Non-pigmented ciliary epithelial cell (primary cell): ENCODE measurements around the gene TMEM271.

Experiments used
- DNase-seq: peaks from one replicate; pipeline ENCODE4 v3.0.0-alpha.2; 2010; ENCODE audit warnings: low read depth

TMEM271 gene

DNA sequence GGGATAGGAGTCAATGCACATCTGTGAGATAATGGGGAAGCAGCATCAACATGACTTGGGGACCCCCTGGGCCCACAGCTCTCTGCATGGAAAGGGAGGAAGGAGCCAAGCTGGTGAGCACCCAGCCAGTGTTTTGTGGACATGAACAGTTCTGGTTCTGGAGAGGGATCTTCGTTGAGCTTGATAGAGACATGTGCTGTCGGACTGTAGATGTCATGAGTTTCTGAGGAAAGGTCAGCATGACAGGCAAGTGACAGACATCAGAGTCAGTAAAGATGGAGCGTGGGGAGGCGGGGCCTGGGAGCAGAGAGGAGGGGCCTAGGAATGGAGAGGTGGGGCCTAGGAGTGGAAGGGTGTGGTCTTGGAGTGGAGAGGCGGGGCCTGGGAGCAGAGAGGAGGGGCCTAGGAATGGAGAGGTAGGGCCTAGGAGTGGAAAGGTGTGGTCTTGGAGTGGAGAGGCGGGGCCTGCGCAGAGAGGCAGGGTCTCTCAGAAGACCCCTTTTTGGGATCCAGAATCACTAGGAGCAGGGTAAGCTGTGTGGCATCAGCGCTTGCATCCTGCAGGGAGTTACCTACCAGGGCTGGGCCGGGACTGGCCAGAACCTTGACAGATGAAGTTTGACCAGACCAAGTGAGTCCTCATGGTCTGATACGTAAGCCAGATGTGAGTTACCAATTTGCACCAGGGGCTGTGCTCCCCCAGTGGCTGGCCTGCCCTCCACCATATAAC is 43.3 kb downstream of the TMEM271 start:
- DNase-seq = no peak

DNA sequence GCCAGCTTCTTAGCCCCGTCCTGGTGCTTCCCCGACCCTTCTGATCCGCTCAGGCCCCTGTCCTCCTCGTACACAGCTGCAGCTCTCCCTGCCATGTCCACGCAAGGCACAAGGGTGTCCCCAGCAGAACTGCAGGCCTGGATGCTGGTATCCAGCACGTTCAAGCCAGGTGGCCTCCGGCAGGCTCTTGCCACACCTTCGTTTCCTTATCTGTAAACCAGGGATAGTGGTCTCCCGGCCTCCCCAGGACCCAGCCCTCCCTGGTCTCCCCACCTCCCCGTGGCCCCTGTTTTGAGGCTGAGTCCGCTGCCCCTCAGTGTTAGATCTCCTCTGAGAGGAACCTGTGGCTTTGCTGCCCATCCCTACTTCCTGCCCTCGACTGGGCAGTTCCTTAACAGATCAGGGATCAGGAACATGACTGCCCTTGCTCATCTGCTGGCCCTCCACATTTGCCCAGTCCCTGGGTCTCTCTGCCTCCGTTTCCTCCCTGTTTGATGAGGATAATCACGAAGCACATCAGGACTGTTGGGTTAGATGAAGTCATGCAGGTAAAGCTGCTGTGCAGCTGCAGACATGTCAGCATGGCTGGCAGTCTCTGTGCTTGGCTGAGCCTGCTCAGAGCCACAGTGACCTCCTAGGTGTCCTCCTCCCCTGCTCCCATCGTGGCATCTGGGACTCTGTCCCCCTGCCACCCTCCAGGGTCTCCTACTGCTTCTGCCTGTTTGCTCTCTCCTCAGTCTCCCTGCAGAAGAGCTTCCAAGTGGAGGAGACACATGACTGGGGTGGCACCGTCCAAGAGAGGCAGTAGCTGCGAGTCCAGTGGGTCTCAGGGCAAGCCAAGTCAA is 44.2 kb downstream of the TMEM271 start:
- no peak for DNase-seq

DNA sequence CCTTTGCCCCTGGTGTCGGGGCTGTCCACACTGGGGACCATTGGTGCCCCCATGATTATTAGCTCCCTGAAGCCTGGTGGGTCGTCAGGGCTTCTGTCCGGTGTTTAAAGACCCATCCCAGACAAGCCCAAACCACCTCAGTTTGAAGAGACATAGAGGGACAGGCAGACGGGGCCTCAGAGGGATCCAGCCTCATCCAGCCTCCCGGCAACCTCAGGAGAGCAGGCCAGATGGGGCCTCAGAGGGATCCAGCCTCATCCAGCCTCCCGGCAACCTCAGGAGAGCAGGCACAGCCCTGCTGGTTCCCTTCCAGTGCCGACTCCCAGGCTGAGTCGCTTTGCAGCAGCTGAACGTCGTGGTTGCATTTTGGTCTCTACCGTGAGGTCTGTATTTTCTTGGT is 45.0 kb downstream of the TMEM271 start:
- no peak for DNase-seq

DNA sequence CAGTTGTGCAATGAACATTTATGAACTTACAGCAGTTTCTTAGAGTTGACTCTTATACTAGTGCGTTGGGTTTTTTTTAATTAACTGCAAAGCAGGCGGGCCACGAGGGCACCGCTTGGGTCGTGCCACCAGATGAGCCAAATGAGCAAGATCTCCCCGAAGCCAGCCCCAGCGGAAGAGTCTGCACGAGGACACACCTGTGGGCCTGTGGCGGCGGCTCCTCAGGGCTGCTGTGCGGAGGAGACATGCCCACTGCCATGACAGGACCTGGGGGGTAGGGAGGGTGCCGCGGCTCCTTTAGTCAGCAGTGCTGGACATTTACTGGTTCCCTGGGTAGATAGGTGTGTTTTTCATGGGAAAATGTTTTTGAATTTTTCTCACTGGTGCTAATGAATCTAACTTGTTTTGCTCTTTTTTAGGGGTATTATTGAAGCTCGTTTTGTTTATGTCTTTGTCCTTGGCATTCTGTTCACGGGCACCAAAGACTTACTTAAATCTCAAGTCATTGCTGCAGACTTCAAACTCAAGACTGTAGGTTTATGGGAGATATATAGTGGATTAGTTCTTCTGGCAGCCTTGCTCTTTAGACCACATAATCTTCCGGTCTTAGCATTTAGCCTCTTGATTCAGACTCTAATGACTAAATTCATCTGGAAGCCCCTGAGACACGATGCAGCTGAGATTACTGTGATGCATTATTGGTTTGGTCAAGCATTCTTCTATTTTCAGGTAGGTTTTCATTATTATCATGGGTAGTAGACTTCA is 45.9 kb downstream of the TMEM271 start:
- DNase-seq = no peak

DNA sequence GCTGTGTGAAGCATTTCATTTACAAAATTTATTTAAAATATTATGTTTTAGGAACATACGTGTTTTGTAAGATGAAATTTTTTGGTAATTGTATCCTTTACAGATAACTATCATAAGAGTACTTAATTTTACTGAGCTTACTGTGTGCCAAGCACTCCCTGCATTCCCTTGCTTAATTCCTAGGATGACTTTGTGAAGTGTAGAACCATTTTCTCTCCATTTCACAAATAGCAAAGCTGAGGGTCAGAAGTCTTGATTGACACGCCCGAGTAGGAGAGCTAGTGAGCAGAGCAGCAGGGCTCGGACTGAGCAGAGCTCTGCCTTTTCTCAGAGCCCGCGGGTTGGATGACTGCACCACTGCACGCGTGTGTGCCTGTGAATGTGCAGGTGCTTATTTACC is 46.5 kb downstream of the TMEM271 start:
- DNase-seq = no peak

DNA sequence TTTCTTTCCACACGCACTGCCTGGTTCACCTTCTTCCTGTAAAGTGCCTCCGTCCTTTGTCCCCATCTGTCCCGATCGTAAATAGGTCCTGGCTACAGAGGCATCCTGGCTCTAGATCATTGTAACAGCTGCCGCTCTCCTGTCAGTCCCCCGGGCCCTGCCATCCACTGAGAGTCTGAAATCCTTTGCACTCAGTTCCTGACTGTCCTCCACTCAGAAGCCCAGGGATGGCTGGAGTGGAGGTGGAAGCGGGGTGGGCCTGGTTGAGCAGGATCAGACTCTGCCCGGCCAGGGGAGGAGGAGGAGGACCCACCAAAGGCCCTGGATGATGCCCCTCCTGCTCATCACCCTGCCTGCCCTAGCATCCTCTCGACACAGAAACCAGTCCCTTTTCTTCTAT is 47.3 kb downstream of the TMEM271 start:
- no peak for DNase-seq

DNA sequence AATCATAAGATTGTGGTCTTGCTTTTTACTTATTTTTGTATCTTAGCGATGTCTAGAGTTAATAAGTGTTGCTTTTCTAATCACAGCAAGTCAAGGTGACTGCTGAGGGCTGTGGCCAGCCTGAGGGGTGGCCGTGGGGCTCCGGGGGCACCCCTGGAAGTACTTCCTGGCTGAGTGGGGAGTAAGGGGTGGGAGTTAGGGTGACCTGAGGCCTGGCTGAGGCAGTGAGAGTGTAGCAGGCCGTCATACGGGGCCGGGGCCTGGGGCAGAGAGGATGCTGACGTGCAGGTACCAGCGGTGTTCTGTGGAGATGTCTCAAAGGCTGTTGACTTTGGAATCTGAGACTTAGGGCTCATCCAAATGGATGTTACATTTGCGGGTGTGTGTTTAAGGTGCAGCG is 47.8 kb downstream of the TMEM271 start:
- DNase-seq = no peak

DNA sequence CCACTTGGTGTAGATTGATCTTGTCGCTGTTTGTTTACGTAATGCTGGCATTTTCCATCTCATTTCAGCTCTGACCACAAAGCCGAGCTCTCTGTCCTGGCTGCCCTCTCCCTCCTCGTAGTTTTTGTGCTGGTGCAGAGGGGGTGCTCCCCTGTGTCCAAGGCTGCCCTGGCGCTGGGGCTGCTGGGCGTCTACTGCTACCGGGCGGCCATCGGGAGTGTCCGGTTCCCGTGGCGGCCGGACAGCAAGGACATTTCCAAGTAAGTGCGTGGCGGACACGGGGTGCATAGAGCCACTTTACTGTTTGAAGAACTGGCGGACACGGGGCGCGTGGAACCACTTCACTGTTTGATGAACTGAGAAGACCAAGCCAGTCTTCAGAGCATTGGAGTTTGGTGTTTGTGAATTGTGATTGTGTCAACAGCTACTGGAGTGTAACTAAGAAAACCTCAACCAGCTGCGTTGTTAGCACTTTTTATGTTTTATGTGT is 49.1 kb downstream of the TMEM271 start:
- no peak for DNase-seq

DNA sequence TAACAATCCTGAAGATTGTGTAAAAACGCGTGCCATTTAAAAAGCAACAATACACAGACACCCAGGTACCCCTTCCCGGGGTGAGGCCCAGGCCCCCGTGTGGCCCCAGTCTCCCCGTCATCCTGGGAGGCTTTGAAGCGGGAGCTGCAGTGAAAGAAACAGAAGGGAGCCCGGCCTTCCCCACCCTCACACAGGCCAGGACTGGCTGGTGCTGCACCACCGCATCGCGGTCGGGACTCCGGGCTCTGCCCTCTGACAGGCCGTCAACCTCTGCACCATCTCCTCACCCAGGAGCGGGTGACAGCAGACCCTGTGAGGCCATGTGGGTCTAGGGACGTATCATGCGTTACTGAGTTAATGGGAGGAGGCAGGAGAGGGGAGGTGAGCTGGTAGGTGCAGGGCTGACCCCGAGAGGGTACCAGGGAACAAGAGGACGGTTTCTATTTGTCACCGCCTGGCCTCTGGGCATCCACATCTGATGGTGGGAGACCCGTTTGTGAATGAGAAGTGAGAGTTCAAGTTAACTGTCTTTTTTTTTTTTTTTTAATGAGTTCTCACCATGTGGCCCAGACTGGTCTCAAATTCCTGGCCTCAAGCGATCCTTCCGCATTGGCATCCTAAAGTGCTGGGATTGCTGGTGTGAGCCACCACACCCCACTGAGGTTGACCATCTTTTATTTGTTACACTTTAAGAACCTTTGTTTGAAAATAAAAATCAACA is 49.7 kb downstream of the TMEM271 start:
- DNase-seq = no peak

DNA sequence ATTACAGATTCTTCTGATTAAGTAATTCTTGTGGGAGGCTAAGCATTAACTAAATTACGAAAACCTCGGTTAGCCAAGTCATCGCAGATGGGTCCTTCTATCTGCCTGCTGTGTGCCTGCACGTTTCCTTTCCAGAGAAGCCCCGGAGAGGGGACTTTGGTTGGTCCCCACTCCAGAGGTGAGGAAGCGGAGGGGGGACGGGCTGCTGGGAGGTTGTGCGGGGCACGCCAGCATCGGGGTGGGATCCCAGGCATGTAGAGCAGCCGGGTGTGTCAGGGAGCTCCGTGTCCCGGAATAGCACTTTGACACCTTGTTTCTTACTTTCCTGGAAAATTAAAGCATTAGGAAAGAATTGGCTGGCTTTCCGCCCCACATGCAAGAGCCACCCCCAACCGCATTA is 50.4 kb downstream of the TMEM271 start:
- no peak for DNase-seq

DNA sequence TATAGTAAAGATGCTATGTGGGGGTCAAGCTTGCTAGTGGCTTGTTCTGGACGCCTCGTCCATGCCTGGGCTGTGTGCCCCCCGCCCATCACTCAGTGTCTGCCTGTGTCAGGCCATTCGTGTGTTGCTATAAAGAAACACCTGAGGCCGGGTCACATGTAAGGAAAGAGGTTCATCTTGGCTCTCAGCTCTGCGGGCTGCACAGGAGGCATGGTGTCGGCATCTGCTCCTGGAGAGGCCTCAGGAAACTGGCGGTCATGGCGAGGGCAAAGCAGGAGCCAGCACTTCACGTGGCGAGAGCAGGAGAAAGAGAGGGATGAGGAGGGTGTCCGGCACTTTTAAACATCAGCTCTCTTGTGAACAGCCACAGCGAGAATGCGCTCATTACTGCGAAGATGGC is 51.9 kb downstream of the TMEM271 start:
- DNase-seq = no peak
